Natural killer cell (primary cell): ENCODE results near the gene ATAD1. TPM values are rescaled to one million over a fixed set of nuclear protein-coding genes. Genes with fewer than 3 reads are reported as not detected.

ENCODE experiments used
- ATAC-seq, 3 donors: fragments of 150-1000 bp in 2 of 3; fragments of 200-7000 bp in 1 of 3; cut with Tn5 transposase; 1 replicate in 1 of 3; 2 replicates in 2 of 3; pipeline ENCODE4 v1.10.0; 2021; ENCODE audit warnings: mild to moderate bottlenecking in 2 of 3, moderate library complexity in 2 of 3
- DNase-seq, 2 donors: peaks; one replicate each; pipeline versions ENCODE4 v3.0.0 to v3.0.0-alpha.2; 2013 to 2021; ENCODE audit warnings: mixed read lengths in 1 of 2
- H3K27ac ChIP-seq: one replicate; pipeline ENCODE4 v1.5.1; 2013; ENCODE audit warnings: mild to moderate bottlenecking, low read length
- H3K27me3 ChIP-seq: one replicate; pipeline ENCODE4 v1.6.1; 2013; ENCODE audit warnings: low read length; ENCODE audit not compliant: control insufficient read depth, insufficient read depth
- H3K36me3 ChIP-seq: one replicate; pipeline ENCODE4 v1.6.1; 2013; ENCODE audit warnings: low read length; ENCODE audit not compliant: control insufficient read depth, insufficient read depth
- H3K4me1 ChIP-seq: one replicate; pipeline ENCODE4 v1.6.1; 2013; ENCODE audit warnings: low read length; ENCODE audit not compliant: control insufficient read depth, insufficient read depth
- H3K4me3 ChIP-seq: one replicate; pipeline ENCODE4 v1.5.1; 2013; ENCODE audit warnings: low read length
- H3K9me3 ChIP-seq: one replicate; pipeline ENCODE4 v1.6.1; 2013; ENCODE audit warnings: low read length; ENCODE audit not compliant: control insufficient read depth, insufficient read depth
- H3K27ac Mint-ChIP-seq, 2 donors: one replicate each; pipeline ENCODE4 v1.8.0; 2022; ENCODE audit warnings: mild to moderate bottlenecking in 2 of 2, mixed read lengths in 2 of 2, moderate library complexity in 1 of 2
- H3K27me3 Mint-ChIP-seq, 2 donors: one replicate each; pipeline ENCODE4 v1.8.0; 2022; ENCODE audit warnings: low read depth in 2 of 2, mixed read lengths in 2 of 2
- H3K36me3 Mint-ChIP-seq: one replicate; pipeline ENCODE4 v1.8.0; 2022; ENCODE audit warnings: mixed read lengths
- H3K4me1 Mint-ChIP-seq, 2 donors: one replicate each; pipeline ENCODE4 v1.8.0; 2022; ENCODE audit warnings: mixed read lengths in 2 of 2
- H3K4me3 Mint-ChIP-seq: one replicate; pipeline ENCODE4 v1.8.0; 2022; ENCODE audit warnings: mild to moderate bottlenecking, moderate library complexity, mixed read lengths
- H3K9me3 Mint-ChIP-seq, 2 donors: one replicate each; pipeline ENCODE4 v1.8.0; 2022; ENCODE audit warnings: mixed read lengths in 2 of 2
- WGBS: methylation state at CpG from one replicate; pipeline ENCODE4 v1.1.7; 2013; ENCODE audit warnings: missing lambda C conversion rate; ENCODE audit not compliant: insufficient coverage; 5-methylcytosine and 5-hydroxymethylcytosine counted together
- intact Hi-C: fragments of 100-400 bp; cut with micrococcal nuclease; formaldehyde crosslinking; loops from one replicate; pipeline ENCODE4 v1.14.2; 2022
- total RNA-seq, 4 donors: library from RNA; stranded (reverse); fragments of 120-200 nt in 1 of 4; gene quantifications; one replicate each; pipeline versions ENCODE4 v1.2.3 to v1.2.4, GENCODE V29; 2013 to 2022
- TF ChIP-seq, protein P1 (sequence below): fragments of 200-600 bp; IDR thresholded peaks from one replicate; pipeline ENCODE4 v1.8.0; 2022; ENCODE audit warnings: antibody characterized with exemption

Gene ATAD1
- total RNA-seq, 3 donors from 2014 or later (not counting 1 experiment from before 2014, with no cell fraction given) = 37.5 to 55.2 (median 43.0) TPM

DNA sequence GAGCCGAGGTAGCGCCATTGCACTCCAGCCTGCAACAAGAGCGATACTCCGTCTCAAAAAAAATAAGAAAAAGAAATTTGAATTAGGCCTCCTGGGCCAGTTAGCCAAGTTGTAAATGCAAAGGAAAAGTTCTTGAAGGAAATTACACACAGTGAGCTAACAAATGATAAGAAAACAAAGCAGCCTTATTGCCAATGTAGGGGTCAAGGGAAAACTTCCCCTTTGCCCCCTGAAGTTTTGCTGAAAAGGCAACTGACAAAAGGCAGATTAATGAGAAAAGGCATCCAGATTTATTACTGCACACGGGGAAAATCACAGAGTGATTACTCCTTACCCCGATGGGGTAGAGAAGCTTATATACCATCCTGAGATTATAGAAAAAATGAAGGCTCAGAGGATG, 88.1 kb downstream of the ATAD1 start:
- DNase-seq (no peak), ATAC-seq (no peak)
- Mint-ChIP-seq H3K36me3 (no peaks in the 10 kb centered on the region), H3K4me3 (no peak overlapping the region), H3K9me3 (no peaks in the 10 kb centered on the region), H3K27me3 (peaks cover 0 to 7% of the 10 kb centered on the region in 2 donors), H3K27ac (no peak overlapping the region), H3K4me1 (no peaks in the 10 kb centered on the region)
- TF ChIP-seq, protein P1, sequence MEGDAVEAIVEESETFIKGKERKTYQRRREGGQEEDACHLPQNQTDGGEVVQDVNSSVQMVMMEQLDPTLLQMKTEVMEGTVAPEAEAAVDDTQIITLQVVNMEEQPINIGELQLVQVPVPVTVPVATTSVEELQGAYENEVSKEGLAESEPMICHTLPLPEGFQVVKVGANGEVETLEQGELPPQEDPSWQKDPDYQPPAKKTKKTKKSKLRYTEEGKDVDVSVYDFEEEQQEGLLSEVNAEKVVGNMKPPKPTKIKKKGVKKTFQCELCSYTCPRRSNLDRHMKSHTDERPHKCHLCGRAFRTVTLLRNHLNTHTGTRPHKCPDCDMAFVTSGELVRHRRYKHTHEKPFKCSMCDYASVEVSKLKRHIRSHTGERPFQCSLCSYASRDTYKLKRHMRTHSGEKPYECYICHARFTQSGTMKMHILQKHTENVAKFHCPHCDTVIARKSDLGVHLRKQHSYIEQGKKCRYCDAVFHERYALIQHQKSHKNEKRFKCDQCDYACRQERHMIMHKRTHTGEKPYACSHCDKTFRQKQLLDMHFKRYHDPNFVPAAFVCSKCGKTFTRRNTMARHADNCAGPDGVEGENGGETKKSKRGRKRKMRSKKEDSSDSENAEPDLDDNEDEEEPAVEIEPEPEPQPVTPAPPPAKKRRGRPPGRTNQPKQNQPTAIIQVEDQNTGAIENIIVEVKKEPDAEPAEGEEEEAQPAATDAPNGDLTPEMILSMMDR = no peak
- intact Hi-C loops = no loop called here
- no peaks in the 10 kb centered on the region for H3K27me3 ChIP-seq
- H3K4me1 ChIP-seq = no peaks in the 10 kb centered on the region
- H3K27ac ChIP-seq = no peak overlapping the region
- H3K9me3 ChIP-seq = no peaks in the 10 kb centered on the region
- no peaks in the 10 kb centered on the region for H3K36me3 ChIP-seq
- WGBS = 89% methylated on average over 6 of the region's 6 CpGs
- no peak overlapping the region for H3K4me3 ChIP-seq

DNA sequence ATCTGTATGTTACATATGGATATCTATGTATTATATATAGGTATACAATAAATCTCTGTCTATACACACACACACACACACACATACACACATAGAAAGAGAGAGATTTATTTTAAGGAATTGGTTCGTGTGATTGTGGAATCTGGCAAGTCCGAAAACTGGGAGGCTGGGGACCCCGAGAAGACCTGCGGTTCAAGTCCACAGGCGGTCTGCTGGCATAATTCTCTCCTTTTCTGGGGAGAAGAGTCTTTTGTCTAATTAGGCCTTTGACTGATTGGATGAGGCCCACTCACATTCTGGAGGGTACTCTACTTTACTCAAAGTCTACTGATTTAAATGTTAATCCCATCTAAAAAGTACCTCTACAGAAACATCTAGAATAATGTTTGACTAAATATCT, 93.2 kb downstream of the ATAD1 start:
- Mint-ChIP-seq H3K27me3 (peaks cover 7 to 15% of the 10 kb centered on the region in 2 donors), H3K27ac (no peak overlapping the region), H3K36me3 (no peaks in the 10 kb centered on the region), H3K9me3 (no peaks in the 10 kb centered on the region), H3K4me1 (no peaks in the 10 kb centered on the region), H3K4me3 (no peak overlapping the region)
- no peak overlapping the region for H3K4me3 ChIP-seq
- H3K27ac ChIP-seq = no peak overlapping the region
- no peaks in the 10 kb centered on the region for H3K36me3 ChIP-seq
- no peaks in the 10 kb centered on the region for H3K4me1 ChIP-seq
- 99% methylated on average over 5 of the region's 5 CpGs for WGBS
- TF ChIP-seq, protein P1 = no peak
- DNase-seq (no peak), ATAC-seq (no peak)
- intact Hi-C loops = no loop called here
- no peaks in the 10 kb centered on the region for H3K27me3 ChIP-seq
- H3K9me3 ChIP-seq = no peaks in the 10 kb centered on the region

DNA sequence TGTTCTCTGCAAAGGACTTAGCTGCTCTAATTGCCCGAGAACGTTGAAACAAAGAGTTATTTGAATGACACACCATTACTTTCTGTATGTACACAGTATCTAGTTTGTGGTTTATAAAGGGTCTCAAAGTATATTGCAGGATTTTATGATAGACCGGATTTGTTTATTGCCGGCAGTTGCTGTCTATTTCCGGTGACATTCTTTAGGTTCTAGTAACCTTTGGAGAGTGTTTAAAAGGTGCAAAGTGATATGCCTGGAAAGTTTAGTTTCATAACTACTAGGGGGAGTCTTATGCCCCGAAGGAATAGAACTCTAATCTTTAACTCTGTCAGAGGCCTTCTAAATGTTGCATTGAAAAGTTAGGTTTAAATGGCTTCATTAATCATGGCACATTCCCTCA, 94.5 kb downstream of the ATAD1 start:
- Histone ChIP-seq H3K27me3 (no peaks in the 10 kb centered on the region), H3K36me3 (no peaks in the 10 kb centered on the region), H3K9me3 (no peaks in the 10 kb centered on the region), H3K27ac (no peak overlapping the region), H3K4me3 (no peak overlapping the region), H3K4me1 (no peaks in the 10 kb centered on the region)
- peaks cover 7 to 15% of the 10 kb centered on the region in 2 donors for H3K27me3 Mint-ChIP-seq
- no peaks in the 10 kb centered on the region for H3K36me3 Mint-ChIP-seq
- DNase-seq = no peak
- ATAC-seq = no peak
- intact Hi-C loops = no loop called here
- H3K9me3 Mint-ChIP-seq = no peaks in the 10 kb centered on the region
- no peaks in the 10 kb centered on the region for H3K4me1 Mint-ChIP-seq
- H3K4me3 Mint-ChIP-seq = no peak overlapping the region
- 48% methylated on average over 6 of the region's 6 CpGs for WGBS
- no peak overlapping the region for H3K27ac Mint-ChIP-seq
- TF ChIP-seq, protein P1 = no peak

GRCh38 chr10:87722716-87723115, 95.3 kb downstream of the ATAD1 start:
- Mint-ChIP-seq H3K4me1 (no peaks in the 10 kb centered on the region), H3K27ac (no peak overlapping the region), H3K36me3 (no peaks in the 10 kb centered on the region), H3K27me3 (peaks cover 9 to 15% of the 10 kb centered on the region in 2 donors), H3K4me3 (no peak overlapping the region), H3K9me3 (no peaks in the 10 kb centered on the region)
- TF ChIP-seq, protein P1 = no peak
- DNase-seq (no peak), ATAC-seq (no peak)
- Histone ChIP-seq H3K9me3 (no peaks in the 10 kb centered on the region), H3K27ac (no peak overlapping the region), H3K4me3 (no peak overlapping the region), H3K4me1 (no peaks in the 10 kb centered on the region), H3K36me3 (no peaks in the 10 kb centered on the region), H3K27me3 (no peaks in the 10 kb centered on the region)
- 82% methylated on average over 4 of the region's 4 CpGs for WGBS
- intact Hi-C loops = no loop called here
